CD4-positive, alpha-beta T cell (primary cell): ENCODE data around the gene CSPG4. TPM values are rescaled to one million over a fixed set of nuclear protein-coding genes. Genes with fewer than 3 reads are reported as not detected.
"Not testable (repeated sequence)": the region's sequence is repeated elsewhere in the genome, so short reads cannot be mapped to it uniquely, and the experiment has no call there.

Experiments
- ATAC-seq: fragments of 200-7000 bp; cut with Tn5 transposase; one replicate; pipeline ENCODE4 v1.10.0; 2022; ENCODE audit warnings: mild to moderate bottlenecking; ENCODE audit not compliant: poor library complexity
- CTCF ChIA-PET: fragments of 350-600 bp; sonication (Branson Sonifier 250); formaldehyde crosslinking; loops from one replicate; lab custom pipeline; 2021; ENCODE audit warnings: antibody characterized with exemption, inconsistent platforms; lab: Charles Lee
- POLR2A ChIA-PET: fragments of 350-600 bp; sonication (Branson Sonifier 250); formaldehyde crosslinking; loops from one replicate; lab custom pipeline; 2021; ENCODE audit warnings: antibody characterized with exemption, inconsistent platforms; lab: Charles Lee
- DNase-seq, 14 experiments: peaks; one replicate each; pipeline ENCODE4 v3.0.0-alpha.2; 2013 to 2020; ENCODE audit warnings: mixed read lengths in 2 of 14
- H3K27ac ChIP-seq, 2 donors: one replicate each; pipeline versions ENCODE4 v1.5.1 to v1.7.0; 2013; ENCODE audit warnings: low read length in 2 of 2, low read depth in 1 of 2, mild to moderate bottlenecking in 1 of 2
- H3K27me3 ChIP-seq, 2 experiments: 1 replicate in 1 of 2; 2 replicates in 1 of 2; pipeline versions ENCODE4 v1.6.1 to v1.7.0; 2013; ENCODE audit warnings: low read length in 2 of 2, control low read depth in 1 of 2, mild to moderate bottlenecking in 1 of 2, moderate library complexity in 1 of 2; ENCODE audit not compliant: insufficient read depth in 2 of 2, control insufficient read depth in 1 of 2
- H3K36me3 ChIP-seq: one replicate; pipeline ENCODE4 v1.6.1; 2013; ENCODE audit warnings: low read length, control low read depth; ENCODE audit not compliant: insufficient read depth
- H3K4me1 ChIP-seq: one replicate; pipeline ENCODE4 v1.6.1; 2013; ENCODE audit warnings: low read length, control low read depth; ENCODE audit not compliant: insufficient read depth
- H3K4me3 ChIP-seq: one replicate; pipeline ENCODE4 v1.5.1; 2013; ENCODE audit warnings: mild to moderate bottlenecking, low read length, moderate library complexity
- H3K9me3 ChIP-seq, 2 experiments: 1 replicate in 1 of 2; 2 replicates in 1 of 2; pipeline versions ENCODE4 v1.6.1 to v1.7.0; 2013; ENCODE audit warnings: low read length in 2 of 2, mild to moderate bottlenecking in 2 of 2, control low read depth in 1 of 2, moderate library complexity in 1 of 2; ENCODE audit not compliant: control insufficient read depth in 1 of 2, insufficient read depth in 1 of 2
- H3K27ac Mint-ChIP-seq: one replicate; pipeline ENCODE4 v1.8.0; 2020; ENCODE audit warnings: mixed read lengths
- H3K27me3 Mint-ChIP-seq: one replicate; pipeline ENCODE4 v1.8.0; 2021; ENCODE audit warnings: mixed read lengths
- H3K36me3 Mint-ChIP-seq: one replicate; pipeline ENCODE4 v1.8.0; 2021; ENCODE audit warnings: low read depth, mixed read lengths
- H3K4me1 Mint-ChIP-seq: one replicate; pipeline ENCODE4 v1.8.0; 2021; ENCODE audit warnings: low read depth, mixed read lengths
- H3K4me3 Mint-ChIP-seq: one replicate; pipeline ENCODE4 v1.8.0; 2020; ENCODE audit warnings: mild to moderate bottlenecking, mixed read lengths
- H3K9me3 Mint-ChIP-seq: one replicate; pipeline ENCODE4 v1.8.0; 2020; ENCODE audit warnings: mixed read lengths
- intact Hi-C, 2 experiments: fragments of 100-400 bp; cut with DNase I in 1 of 2; cut with micrococcal nuclease in 1 of 2; formaldehyde crosslinking; loops; one replicate each; pipeline versions ENCODE4 v1.15.1 to v1.9.0; 2023 to 2025; cut with DNase I, micrococcal nuclease
- total RNA-seq, 174 experiments: library from RNA in 2 of 174; stranded (reverse) in 2 of 174; gene quantifications; one replicate each; pipeline ENCODE4 v1.2.3 and lab custom pipeline; 2021 to 2026
- TF ChIP-seq, protein P1 (sequence below): fragments of 200-600 bp; IDR thresholded peaks from one replicate; pipeline ENCODE4 v1.8.0; 2022; ENCODE audit warnings: antibody characterized with exemption, mild to moderate bottlenecking

Gene CSPG4
- total RNA-seq, 2 experiments from 2014 or later: not detected

DNA sequence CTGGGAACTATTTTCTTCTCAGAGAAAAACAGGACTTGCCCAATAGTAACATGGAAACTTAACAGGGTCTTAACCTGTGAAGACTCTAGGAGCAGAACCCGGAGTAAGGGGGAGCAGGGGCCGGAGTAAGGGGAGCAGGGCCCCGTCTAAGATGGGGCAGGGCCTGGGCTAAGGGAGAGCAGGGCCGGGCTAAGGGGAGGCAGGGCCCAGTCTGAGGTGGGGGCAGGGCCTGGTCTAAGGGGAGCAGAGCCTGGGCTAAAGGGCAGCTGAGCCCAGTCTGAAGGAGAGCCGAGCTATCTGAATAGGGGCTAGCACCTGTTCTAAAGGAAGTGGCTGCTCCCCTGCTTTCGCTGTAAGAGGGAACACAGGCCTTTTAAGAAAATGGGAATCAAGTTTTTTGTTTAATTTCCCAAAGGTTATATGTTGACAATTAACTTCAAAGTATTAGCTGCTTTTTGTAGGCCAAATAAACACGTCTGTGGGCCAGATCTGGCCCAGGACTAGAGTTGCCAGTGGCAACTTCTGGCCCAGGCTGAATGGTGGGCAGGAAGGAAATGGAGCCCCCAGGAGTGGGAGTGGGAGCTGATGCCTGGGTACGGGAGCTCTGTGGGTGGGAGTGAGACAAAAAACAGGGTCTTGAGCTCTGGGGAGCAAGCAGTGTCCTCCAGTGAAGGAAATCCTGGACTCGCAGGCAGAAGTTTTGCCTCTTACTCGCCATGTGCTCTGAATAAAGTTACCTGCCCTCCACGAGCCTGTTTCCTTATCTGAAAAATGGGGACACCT, 32.5 kb downstream of the CSPG4 start:
- Histone ChIP-seq H3K36me3 (no peaks in the 10 kb centered on the region), H3K4me1 (peaks cover 5% of the 10 kb centered on the region), H3K27me3 (no peaks in the 10 kb centered on the region), H3K4me3 (no peak overlapping the region), H3K27ac (no peak overlapping the region), H3K9me3 (no peaks in the 10 kb centered on the region)
- H3K27me3 Mint-ChIP-seq: no peaks in the 10 kb centered on the region
- CTCF ChIA-PET: no interaction called here
- intact Hi-C loops: loop anchor here in 1 of 2 experiments (5.0 kb wide), 1 partner anchor 122 kb away; no protein-coding TSS in a partner anchor
- no peaks in the 10 kb centered on the region for H3K36me3 Mint-ChIP-seq
- TF ChIP-seq, protein P1, sequence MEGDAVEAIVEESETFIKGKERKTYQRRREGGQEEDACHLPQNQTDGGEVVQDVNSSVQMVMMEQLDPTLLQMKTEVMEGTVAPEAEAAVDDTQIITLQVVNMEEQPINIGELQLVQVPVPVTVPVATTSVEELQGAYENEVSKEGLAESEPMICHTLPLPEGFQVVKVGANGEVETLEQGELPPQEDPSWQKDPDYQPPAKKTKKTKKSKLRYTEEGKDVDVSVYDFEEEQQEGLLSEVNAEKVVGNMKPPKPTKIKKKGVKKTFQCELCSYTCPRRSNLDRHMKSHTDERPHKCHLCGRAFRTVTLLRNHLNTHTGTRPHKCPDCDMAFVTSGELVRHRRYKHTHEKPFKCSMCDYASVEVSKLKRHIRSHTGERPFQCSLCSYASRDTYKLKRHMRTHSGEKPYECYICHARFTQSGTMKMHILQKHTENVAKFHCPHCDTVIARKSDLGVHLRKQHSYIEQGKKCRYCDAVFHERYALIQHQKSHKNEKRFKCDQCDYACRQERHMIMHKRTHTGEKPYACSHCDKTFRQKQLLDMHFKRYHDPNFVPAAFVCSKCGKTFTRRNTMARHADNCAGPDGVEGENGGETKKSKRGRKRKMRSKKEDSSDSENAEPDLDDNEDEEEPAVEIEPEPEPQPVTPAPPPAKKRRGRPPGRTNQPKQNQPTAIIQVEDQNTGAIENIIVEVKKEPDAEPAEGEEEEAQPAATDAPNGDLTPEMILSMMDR: no peak
- no peak for ATAC-seq
- H3K4me1 Mint-ChIP-seq: no peaks in the 10 kb centered on the region
- no peak for DNase-seq
- POLR2A ChIA-PET: no interaction called here
- no peak overlapping the region for H3K4me3 Mint-ChIP-seq
- H3K27ac Mint-ChIP-seq: no peak overlapping the region
- no peaks in the 10 kb centered on the region for H3K9me3 Mint-ChIP-seq

DNA sequence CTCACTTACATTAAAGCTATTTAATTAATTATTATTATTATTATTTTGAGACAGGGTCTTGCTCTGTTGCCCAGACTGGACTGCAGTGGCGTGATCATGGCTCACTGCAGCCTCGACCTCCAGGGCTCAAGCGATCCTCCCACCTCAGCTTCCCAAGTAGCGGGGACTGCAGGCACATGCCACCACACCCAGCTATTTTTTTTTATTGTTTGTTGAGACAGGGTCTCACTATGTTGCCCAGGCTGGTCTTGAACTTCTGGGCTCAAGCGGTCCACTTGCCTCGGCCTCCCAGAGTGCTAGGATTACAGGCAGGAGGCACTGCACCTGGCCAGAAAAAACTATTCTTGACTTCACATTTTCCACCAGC, 34.3 kb downstream of the CSPG4 start:
- H3K36me3 ChIP-seq, H3K4me1 Mint-ChIP-seq, H3K27ac Mint-ChIP-seq, CTCF ChIA-PET, H3K27ac ChIP-seq, H3K36me3 Mint-ChIP-seq, H3K4me1 ChIP-seq, ATAC-seq, H3K27me3 Mint-ChIP-seq, H3K9me3 ChIP-seq, POLR2A ChIA-PET, H3K27me3 ChIP-seq, H3K4me3 Mint-ChIP-seq, intact Hi-C loops, DNase-seq, H3K4me3 ChIP-seq, H3K9me3 Mint-ChIP-seq: not testable (repeated sequence)

DNA sequence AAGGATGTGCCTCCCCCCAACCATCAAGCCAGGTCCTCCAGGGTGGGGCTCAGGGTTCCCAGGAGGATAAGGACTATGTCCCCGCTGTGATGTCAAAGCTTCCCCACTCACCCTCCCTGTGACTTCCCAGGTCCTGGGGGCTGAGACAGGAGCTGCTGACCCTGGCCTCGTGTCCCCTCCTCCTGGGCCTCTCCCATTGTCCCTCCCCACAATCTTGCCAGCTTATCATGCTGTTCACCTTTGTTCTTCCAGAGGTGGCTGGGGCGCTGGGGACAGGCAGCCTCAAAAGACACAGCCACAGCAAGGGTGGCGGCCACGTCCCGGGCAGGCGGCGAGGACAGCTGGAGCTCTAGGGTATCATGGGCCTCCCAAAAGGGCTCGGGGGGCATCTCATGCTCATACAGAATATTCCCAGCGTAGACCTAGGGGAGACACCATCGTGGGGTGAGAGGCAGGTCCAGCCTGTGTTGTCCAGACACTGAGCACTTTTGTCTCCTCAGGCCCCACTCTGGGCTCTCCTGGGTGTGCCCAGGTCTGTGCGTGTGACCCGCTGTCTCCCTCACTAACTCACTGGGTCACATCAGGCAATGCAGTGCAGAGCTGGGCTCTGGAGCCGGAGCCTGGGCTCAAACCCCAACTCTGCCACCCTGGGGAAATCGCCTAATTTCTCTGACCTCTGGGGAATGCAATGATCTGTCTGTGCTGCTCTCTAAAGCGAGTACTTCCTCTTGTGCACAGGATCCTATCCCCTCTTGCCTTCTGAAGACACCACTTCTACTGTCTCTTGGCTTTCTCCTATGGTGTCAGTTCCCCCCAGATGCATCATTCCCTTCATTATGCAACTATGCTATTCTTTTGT, 35.0 kb downstream of the CSPG4 start:
- ChIA-PET POLR2A (no interaction called here), CTCF (no interaction called here)
- no peak overlapping the region for H3K27ac ChIP-seq
- no peak for ATAC-seq
- no peaks in the 10 kb centered on the region for H3K36me3 ChIP-seq
- no peaks in the 10 kb centered on the region for H3K9me3 Mint-ChIP-seq
- no peaks in the 10 kb centered on the region for H3K9me3 ChIP-seq
- no peaks in the 10 kb centered on the region for H3K4me1 Mint-ChIP-seq
- no peak for DNase-seq
- H3K27me3 ChIP-seq: no peaks in the 10 kb centered on the region
- H3K4me3 ChIP-seq: no peak overlapping the region
- H3K27ac Mint-ChIP-seq: no peak overlapping the region
- H3K4me3 Mint-ChIP-seq: no peak overlapping the region
- no peaks in the 10 kb centered on the region for H3K4me1 ChIP-seq
- no peaks in the 10 kb centered on the region for H3K36me3 Mint-ChIP-seq
- H3K27me3 Mint-ChIP-seq: no peaks in the 10 kb centered on the region
- intact Hi-C loops: no loop called here
- TF ChIP-seq, protein P1: no peak
